ENCODE data around the gene PTPRT.
"Not testable (repeated sequence)": the region's sequence is repeated elsewhere in the genome, so short reads cannot be mapped to it uniquely, and the experiment has no call there.

PTPRT gene

GRCh38 chr20:42276718-42277602 is 912.7 kb downstream of the PTPRT start:
- peak; percentile 63 for FAIRE-seq

GRCh38 chr20:42274986-42275385 is 914.7 kb downstream of the PTPRT start:
- FAIRE-seq (no peak), DNase-seq (ENCODE audit: insufficient read length, low spot score) (no peak)

More at GRCh38 chr20:42276718-42277602, 912.7 kb downstream of the PTPRT start:
- no peak for DNase-seq (ENCODE audit: insufficient read length, low spot score)

GRCh38 chr20:42272516-42272915 is 917.2 kb downstream of the PTPRT start:
- FAIRE-seq (no peak), DNase-seq (ENCODE audit: insufficient read length, low spot score) (no peak)

GRCh38 chr20:42270539-42270938 is 919.2 kb downstream of the PTPRT start:
- DNase-seq (ENCODE audit: insufficient read length, low spot score) (no peak), FAIRE-seq (no peak)

- FAIRE-seq = no peak
These were observed 921.8 kb downstream of the PTPRT start for GRCh38 chr20:42267793-42268384.

GRCh38 chr20:42261766-42262270 is 927.9 kb downstream of the PTPRT start:
- DNase-seq (ENCODE audit: insufficient read length, low spot score) (no peak), FAIRE-seq (peak; percentile 51)

More at GRCh38 chr20:42267793-42268384, 921.8 kb downstream of the PTPRT start:
- DNase-seq (ENCODE audit: insufficient read length, low spot score) = no peak

GRCh38 chr20:42260184-42260583 is 929.5 kb downstream of the PTPRT start:
- DNase-seq (ENCODE audit: insufficient read length, low spot score) (no peak), FAIRE-seq (peak; percentile 80)

GRCh38 chr20:42259389-42259788 is 930.3 kb downstream of the PTPRT start:
- FAIRE-seq = peak; percentile 59

GRCh38 chr20:42258564-42259302 is 931.0 kb downstream of the PTPRT start:
- FAIRE-seq = peak; percentile 57

More at GRCh38 chr20:42259389-42259788, 930.3 kb downstream of the PTPRT start:
- no peak for DNase-seq (ENCODE audit: insufficient read length, low spot score)

GRCh38 chr20:42255821-42256220 is 933.9 kb downstream of the PTPRT start:
- no peak for FAIRE-seq

More at GRCh38 chr20:42258564-42259302, 931.0 kb downstream of the PTPRT start:
- no peak for DNase-seq (ENCODE audit: insufficient read length, low spot score)

GRCh38 chr20:42254673-42255072 is 935.0 kb downstream of the PTPRT start:
- FAIRE-seq (no peak), DNase-seq (ENCODE audit: insufficient read length, low spot score) (no peak)

More at GRCh38 chr20:42255821-42256220, 933.9 kb downstream of the PTPRT start:
- DNase-seq (ENCODE audit: insufficient read length, low spot score) = no peak

- DNase-seq (ENCODE audit: insufficient read length, low spot score) = no peak
- no peak for FAIRE-seq
These were observed 937.6 kb downstream of the PTPRT start for GRCh38 chr20:42252116-42252515.

GRCh38 chr20:42218621-42219374 is 970.9 kb downstream of the PTPRT start:
- DNase-seq (ENCODE audit: insufficient read length, low spot score) = no peak

GRCh38 chr20:42214074-42214473 is 975.6 kb downstream of the PTPRT start:
- no peak for FAIRE-seq

More at GRCh38 chr20:42218621-42219374, 970.9 kb downstream of the PTPRT start:
- no peak for FAIRE-seq

GRCh38 chr20:42212391-42212790 is 977.3 kb downstream of the PTPRT start:
- no peak for DNase-seq (ENCODE audit: insufficient read length, low spot score)
- FAIRE-seq = no peak

More at GRCh38 chr20:42214074-42214473, 975.6 kb downstream of the PTPRT start:
- DNase-seq (ENCODE audit: insufficient read length, low spot score) = no peak

GRCh38 chr20:42206557-42206956 is 983.1 kb downstream of the PTPRT start:
- not testable (repeated sequence) for DNase-seq (ENCODE audit: insufficient read length, low spot score); FAIRE-seq

- DNase-seq (ENCODE audit: insufficient read length, low spot score) (no peak), FAIRE-seq (peak; percentile 33)
These were observed 985.5 kb downstream of the PTPRT start for GRCh38 chr20:42204109-42204660.

- FAIRE-seq (no peak), DNase-seq (ENCODE audit: insufficient read length, low spot score) (no peak)
These were observed 992.1 kb downstream of the PTPRT start for GRCh38 chr20:42197599-42197998.

GRCh38 chr20:42193119-42193518 is 996.6 kb downstream of the PTPRT start:
- no peak for FAIRE-seq
- no peak for DNase-seq (ENCODE audit: insufficient read length, low spot score)

GRCh38 chr20:42192321-42192720 is 997.4 kb downstream of the PTPRT start:
- DNase-seq (ENCODE audit: insufficient read length, low spot score) = no peak
- no peak for FAIRE-seq
